ENCODE data around the gene EGR4.

Gene EGR4

DNA sequence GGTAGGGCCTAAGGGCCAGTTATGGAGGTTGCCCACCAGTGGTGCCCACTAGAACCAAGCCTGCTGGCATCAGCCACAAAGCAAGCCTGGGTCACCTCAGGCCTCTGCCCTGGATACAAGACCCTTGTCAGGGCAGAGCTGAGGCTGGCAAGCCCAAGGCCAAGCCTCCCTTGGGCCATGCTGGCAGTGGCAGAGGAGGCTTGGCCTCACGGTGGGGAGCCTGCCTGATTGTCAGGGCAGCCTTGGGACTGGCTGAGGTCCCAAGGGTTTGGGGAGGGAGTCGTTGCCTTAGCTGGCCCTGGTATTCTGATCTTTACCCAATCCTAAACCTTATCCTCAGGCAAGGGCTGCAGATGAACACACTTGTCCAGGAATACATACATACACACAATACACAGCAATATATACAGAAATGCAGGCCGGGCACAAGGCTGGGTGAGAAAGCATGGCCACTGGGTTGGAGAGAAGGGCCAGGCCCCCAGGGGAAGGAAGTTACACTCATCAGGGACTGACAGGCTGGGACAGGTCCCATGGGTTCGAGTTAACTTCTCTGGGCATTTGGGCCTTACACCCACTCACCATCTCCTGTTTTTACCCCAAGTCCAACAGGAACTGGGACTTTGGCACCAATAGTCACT lies 38.2 kb downstream of the EGR4 start:
- TF ChIP-seq, protein P1, sequence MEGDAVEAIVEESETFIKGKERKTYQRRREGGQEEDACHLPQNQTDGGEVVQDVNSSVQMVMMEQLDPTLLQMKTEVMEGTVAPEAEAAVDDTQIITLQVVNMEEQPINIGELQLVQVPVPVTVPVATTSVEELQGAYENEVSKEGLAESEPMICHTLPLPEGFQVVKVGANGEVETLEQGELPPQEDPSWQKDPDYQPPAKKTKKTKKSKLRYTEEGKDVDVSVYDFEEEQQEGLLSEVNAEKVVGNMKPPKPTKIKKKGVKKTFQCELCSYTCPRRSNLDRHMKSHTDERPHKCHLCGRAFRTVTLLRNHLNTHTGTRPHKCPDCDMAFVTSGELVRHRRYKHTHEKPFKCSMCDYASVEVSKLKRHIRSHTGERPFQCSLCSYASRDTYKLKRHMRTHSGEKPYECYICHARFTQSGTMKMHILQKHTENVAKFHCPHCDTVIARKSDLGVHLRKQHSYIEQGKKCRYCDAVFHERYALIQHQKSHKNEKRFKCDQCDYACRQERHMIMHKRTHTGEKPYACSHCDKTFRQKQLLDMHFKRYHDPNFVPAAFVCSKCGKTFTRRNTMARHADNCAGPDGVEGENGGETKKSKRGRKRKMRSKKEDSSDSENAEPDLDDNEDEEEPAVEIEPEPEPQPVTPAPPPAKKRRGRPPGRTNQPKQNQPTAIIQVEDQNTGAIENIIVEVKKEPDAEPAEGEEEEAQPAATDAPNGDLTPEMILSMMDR (IDR thresholded peaks at IDR 0.05; ENCODE audit: borderline replicate concordance, insufficient read depth, low read depth, low read length): no peak
- H3K4me3 ChIP-seq (ENCODE audit: low read depth, low read length): no peak overlapping the region

DNA sequence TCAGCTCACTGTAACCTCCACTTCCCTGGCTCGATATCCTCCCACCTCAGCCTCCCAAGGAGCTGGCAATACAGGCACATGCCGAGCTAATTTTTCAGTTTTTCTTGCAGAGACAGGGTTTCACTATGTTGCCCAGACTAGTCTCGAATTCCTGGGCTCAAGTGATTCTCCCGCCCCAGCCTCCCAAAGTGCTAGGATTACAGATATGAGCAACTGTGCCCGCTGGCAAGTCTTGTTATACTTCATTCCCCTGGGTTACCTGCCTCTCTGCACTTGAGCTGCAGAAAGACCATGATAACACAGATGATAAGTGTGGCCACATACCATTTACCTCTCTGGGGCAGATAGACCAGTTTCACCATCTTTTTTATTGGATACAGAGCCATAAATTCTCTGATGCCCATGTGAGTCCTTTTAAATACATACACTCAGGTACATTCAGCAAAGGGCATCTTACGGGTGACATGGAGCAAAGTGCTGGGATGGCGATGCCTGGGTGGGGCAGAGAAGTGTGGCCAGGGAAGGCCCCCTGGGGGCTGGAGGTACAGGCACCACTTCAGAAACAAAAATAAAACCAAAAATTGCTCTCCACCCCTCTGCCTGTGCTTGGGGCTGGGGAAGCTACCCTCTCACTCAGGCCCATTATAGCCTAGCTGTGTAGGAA lies 38.9 kb downstream of the EGR4 start:
- TF ChIP-seq, protein P1 (IDR thresholded peaks at IDR 0.05; ENCODE audit: borderline replicate concordance, insufficient read depth, low read depth, low read length): no peak

DNA sequence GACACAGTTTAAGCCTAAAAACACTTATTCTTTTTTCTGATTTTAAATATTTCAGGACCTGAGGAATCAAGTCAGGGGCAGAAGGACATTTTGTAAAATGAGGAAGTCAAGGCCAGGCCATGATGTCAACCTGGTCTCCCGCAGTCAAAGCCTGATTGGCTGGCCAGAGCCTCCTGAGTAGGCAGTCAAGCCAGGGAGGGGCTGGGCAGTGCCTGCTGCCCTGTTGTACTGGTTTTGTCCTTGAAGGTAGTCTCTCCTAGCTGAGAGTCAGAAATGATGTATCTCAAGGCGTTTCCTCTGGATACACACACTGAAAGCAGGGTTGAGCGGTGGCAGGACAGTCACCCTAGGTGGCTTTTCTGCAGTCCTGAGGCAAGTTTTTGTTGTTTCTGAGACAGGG lies 39.4 kb downstream of the EGR4 start:
- TF ChIP-seq, protein P1 (IDR thresholded peaks at IDR 0.05; ENCODE audit: borderline replicate concordance, insufficient read depth, low read depth, low read length): no peak
- no peak overlapping the region for H3K4me3 ChIP-seq (ENCODE audit: low read depth, low read length)

More for the DNA sequence above, 38.9 kb downstream of the EGR4 start:
- no peak overlapping the region for H3K4me3 ChIP-seq (ENCODE audit: low read depth, low read length)

DNA sequence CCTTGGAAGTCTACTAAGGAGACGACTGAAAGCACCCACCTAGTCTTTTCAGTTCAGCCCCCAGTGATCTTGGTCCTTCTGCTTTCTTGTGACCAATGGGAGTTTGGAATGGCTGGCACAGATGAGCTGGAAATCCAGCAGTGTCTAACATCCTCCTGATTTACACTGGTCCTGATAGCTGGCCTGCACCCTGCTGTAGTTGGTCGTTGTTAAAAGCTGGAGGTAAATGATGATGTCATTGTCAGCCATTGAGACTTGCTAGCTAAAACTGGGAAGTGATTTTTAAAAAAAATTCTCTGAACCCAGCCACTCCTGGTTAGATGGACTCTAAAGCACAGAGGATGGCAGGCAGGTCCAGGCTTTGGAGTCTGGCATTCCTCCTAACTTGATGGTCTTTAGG lies 39.9 kb downstream of the EGR4 start:
- H3K4me3 ChIP-seq (ENCODE audit: low read depth, low read length): no peak overlapping the region
- TF ChIP-seq, protein P1 (IDR thresholded peaks at IDR 0.05; ENCODE audit: borderline replicate concordance, insufficient read depth, low read depth, low read length): no peak

DNA sequence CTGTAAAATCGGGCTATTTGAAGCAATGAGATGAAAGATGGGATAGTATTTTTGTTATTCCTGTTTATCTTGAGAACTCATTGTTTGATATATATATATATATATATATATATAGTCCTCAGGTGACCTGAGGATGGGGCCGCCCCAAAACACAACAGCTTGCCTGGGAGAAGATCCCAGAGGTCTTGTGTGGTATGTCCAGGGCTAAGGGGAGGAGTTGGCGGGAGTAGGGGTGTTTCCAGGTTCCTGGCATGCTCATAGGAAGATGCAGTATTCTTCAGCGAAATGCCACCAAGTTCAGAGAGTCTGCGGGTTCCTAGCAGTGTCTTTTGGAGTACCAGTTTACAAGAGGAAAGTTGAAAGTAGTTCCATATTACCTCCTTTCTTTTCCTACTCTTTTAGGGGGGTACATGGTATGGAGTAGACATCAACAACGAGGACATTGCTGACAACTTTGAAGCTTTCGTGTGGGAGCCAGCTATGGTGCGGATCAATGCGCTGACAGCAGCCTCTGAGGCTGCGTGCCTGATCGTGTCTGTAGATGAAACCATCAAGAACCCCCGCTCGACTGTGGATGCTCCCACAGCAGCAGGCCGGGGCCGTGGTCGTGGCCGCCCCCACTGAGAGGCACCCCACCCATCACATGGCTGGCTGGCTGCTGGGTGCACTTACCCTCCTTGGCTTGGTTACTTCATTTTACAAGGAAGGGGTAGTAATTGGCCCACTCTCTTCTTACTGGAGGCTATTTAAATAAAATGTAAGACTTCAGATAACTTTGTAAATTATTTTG lies 40.9 kb downstream of the EGR4 start:
- no peak overlapping the region for H3K4me3 ChIP-seq (ENCODE audit: low read depth, low read length)
- TF ChIP-seq, protein P1 (IDR thresholded peaks at IDR 0.05; ENCODE audit: borderline replicate concordance, insufficient read depth, low read depth, low read length): no peak

DNA sequence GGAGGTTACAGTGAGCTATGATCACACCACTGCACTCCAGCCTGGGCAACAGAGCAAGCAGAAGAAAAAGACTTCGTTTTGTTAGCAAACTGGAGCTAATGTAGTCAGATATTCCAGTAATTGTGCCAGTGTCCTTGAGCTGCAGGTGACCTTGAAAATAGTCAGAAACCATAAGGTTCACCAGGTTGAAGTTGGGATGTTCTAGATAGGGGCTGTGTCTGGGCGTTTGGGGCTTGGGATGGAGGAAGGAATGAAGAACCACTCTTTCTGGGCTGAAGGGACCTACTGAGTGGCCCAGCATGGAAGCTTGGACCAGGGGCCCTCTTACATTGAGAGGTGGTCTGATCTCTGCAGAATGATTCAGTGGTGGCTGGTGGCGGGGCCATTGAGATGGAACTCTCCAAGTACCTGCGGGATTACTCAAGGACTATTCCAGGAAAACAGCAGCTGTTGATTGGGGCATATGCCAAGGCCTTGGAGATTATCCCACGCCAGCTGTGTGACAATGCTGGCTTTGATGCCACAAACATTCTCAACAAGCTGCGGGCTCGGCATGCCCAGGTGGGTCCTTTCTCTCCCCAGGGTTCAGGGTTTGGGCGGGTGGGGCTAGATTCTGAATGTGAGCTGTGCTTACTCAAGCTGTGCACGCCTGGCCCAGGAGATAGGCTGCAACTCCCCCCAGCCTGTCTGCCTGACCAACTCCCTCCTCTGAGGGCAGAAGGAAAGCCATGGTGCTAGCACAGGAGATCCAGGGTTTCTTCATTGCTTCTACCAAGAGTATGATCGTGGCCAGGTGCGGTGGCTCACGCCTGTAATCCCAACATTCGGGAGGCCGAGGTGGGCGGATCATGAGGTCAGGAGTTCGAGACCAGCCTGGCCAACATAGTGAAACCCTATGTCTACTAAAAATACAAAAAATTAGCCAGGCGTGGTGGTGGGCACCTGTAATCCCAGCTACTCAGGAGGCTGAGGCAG lies 42.2 kb downstream of the EGR4 start:
- no peak overlapping the region for H3K4me3 ChIP-seq (ENCODE audit: low read depth, low read length)
- TF ChIP-seq, protein P1 (IDR thresholded peaks at IDR 0.05; ENCODE audit: borderline replicate concordance, insufficient read depth, low read depth, low read length): no peak

Data from GM12875 (cell line).